Breast epithelium (tissue), 4 donors: ENCODE measurements around the gene PTBP1. TPM values are rescaled to one million over a fixed set of nuclear protein-coding genes. Genes with fewer than 3 reads are reported as not detected.

Experiments used
- DNase-seq, 2 donors: peaks; one replicate each; pipeline ENCODE4 v3.0.0-alpha.2; 2019; ENCODE audit warnings: low spot score in 2 of 2
- H3K27ac ChIP-seq, 2 donors: fragments of 200-600 bp; sonication (generic) in 1 of 2; one replicate each; pipeline ENCODE4 v1.5.1; 2016 to 2019; ENCODE audit warnings: mild to moderate bottlenecking in 1 of 2
- H3K27me3 ChIP-seq, 2 donors: fragments of 200-600 bp; sonication (generic) in 1 of 2; one replicate each; pipeline versions ENCODE4 v1.5.1 to v1.6.0; 2017 to 2019; ENCODE audit warnings: control low read depth in 1 of 2, mild to moderate bottlenecking in 1 of 2
- H3K36me3 ChIP-seq: fragments of 200-600 bp; one replicate; pipeline ENCODE4 v1.5.1; 2019
- H3K4me1 ChIP-seq, 2 donors: fragments of 200-600 bp; sonication (generic); one replicate each; pipeline ENCODE4 v1.5.1; 2016 to 2019; ENCODE audit warnings: control low read depth in 1 of 2
- H3K4me3 ChIP-seq, 3 donors: fragments of 200-600 bp; sonication (generic); 1 replicate in 2 of 3; 2 replicates in 1 of 3; pipeline ENCODE4 v1.5.1; 2016 to 2019; ENCODE audit warnings: mild to moderate bottlenecking in 3 of 3, moderate library complexity in 2 of 3
- H3K9me3 ChIP-seq, 2 donors: fragments of 200-600 bp; sonication (generic) in 1 of 2; one replicate each; pipeline ENCODE4 v1.5.1; 2016 to 2019; ENCODE audit warnings: control low read depth in 1 of 2
- POLR2A ChIP-seq: fragments of 450-650 bp; IDR thresholded peaks from one replicate; pipeline ENCODE4 v1.6.1; 2016; ENCODE audit warnings: antibody characterized with exemption, mild to moderate bottlenecking, moderate library complexity
- POLR2AphosphoS5 ChIP-seq, 3 donors: sonication (generic); formaldehyde crosslinking; IDR thresholded peaks; one replicate each; pipeline ENCODE4 v1.6.1; 2017; ENCODE audit warnings: antibody characterized with exemption in 3 of 3
- intact Hi-C: fragments of 100-400 bp; cut with DNase I; formaldehyde crosslinking; loops from one replicate; pipeline ENCODE4 v1.15.1; 2023; ENCODE audit warnings: low total_unique reads
- total RNA-seq, 3 donors: library from RNA; depleted of rRNA; stranded (reverse); fragments of >200 nt; gene quantifications; one replicate each; pipeline ENCODE4 v1.1.0, GENCODE V29; 2016
- TF ChIP-seq, protein P1 (sequence below), 3 donors: fragments of 450-650 bp; IDR thresholded peaks; one replicate each; pipeline ENCODE4 v1.5.1; 2016 to 2017; ENCODE audit warnings: antibody characterized with exemption in 3 of 3, mild to moderate bottlenecking in 3 of 3, moderate library complexity in 3 of 3

The PTBP1 gene
- total RNA-seq, 3 donors from 2014 or later = 92.0 to 147 (median 131) TPM

DNA sequence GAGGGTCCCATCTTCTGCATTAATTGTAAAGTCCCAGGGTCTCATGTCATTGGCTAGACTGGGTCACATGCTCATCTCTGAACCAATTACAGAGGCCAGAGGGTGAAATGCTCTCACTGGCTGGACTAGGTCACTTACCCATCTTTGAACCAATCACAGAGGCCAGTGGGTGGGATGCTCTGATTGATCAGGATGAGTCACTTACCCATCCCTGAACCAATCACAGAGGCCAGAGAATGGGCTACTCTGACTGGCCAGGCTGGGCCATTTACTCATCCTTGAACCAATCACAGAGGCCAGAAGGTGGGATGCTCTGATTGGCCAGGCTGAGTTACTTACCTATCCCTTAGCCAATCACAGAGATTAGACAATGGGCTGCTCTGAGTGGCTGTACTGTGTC is 41.0 kb upstream of the PTBP1 start:
- DNase-seq = no peak
- no peaks in the 10 kb centered on the region for H3K4me1 ChIP-seq
- no peaks in the 10 kb centered on the region for H3K27me3 ChIP-seq
- no peak overlapping the region for H3K4me3 ChIP-seq
- TF ChIP-seq, protein P1, sequence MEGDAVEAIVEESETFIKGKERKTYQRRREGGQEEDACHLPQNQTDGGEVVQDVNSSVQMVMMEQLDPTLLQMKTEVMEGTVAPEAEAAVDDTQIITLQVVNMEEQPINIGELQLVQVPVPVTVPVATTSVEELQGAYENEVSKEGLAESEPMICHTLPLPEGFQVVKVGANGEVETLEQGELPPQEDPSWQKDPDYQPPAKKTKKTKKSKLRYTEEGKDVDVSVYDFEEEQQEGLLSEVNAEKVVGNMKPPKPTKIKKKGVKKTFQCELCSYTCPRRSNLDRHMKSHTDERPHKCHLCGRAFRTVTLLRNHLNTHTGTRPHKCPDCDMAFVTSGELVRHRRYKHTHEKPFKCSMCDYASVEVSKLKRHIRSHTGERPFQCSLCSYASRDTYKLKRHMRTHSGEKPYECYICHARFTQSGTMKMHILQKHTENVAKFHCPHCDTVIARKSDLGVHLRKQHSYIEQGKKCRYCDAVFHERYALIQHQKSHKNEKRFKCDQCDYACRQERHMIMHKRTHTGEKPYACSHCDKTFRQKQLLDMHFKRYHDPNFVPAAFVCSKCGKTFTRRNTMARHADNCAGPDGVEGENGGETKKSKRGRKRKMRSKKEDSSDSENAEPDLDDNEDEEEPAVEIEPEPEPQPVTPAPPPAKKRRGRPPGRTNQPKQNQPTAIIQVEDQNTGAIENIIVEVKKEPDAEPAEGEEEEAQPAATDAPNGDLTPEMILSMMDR (IDR thresholded peaks at IDR 0.05) = no peak
- no peak for TF ChIP-seq POLR2AphosphoS5 (IDR thresholded peaks at IDR 0.05)
- TF ChIP-seq POLR2A = no peak
- H3K27ac ChIP-seq = no peak overlapping the region
- peaks cover 10 to 11% of the 10 kb centered on the region in 2 donors for H3K9me3 ChIP-seq
- intact Hi-C loops = loop anchor here (10.0 kb wide), 1 partner anchor 229 kb away; the partner anchor contains the start of gene WDR18
- H3K36me3 ChIP-seq = no peaks in the 10 kb centered on the region

DNA sequence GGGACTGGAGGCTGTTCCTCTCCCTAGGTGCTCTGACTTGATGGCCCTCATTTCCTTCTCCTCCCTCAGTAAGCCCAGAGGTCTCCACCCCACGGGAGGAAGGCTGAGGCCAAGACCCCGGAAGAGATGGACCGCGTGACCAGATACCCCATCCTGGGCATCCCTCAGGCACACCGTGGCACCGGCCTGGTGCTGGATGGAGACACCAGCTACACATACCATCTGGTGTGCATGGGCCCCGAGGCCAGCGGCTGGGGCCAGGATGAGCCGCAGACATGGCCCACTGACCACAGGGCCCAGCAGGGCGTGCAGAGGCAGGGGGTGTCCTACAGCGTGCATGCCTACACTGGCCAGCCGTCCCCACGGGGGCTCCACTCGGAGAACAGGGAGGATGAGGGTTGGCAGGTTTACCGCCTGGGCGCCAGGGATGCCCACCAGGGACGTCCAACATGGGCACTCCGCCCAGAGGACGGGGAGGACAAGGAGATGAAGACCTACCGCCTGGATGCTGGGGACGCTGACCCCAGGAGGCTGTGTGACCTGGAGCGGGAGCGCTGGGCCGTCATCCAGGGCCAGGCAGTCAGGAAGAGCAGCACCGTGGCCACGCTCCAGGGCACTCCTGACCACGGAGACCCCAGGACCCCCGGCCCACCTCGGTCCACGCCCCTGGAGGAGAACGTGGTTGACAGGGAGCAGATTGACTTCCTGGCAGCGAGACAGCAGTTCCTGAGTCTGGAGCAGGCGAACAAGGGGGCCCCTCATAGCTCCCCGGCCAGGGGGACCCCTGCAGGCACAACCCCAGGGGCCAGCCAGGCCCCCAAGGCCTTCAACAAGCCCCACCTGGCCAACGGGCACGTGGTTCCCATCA is 40.2 kb upstream of the PTBP1 start:
- intact Hi-C loops = loop anchor here (10.0 kb wide), 1 partner anchor 228 kb away; the partner anchor contains the start of gene WDR18

DNA sequence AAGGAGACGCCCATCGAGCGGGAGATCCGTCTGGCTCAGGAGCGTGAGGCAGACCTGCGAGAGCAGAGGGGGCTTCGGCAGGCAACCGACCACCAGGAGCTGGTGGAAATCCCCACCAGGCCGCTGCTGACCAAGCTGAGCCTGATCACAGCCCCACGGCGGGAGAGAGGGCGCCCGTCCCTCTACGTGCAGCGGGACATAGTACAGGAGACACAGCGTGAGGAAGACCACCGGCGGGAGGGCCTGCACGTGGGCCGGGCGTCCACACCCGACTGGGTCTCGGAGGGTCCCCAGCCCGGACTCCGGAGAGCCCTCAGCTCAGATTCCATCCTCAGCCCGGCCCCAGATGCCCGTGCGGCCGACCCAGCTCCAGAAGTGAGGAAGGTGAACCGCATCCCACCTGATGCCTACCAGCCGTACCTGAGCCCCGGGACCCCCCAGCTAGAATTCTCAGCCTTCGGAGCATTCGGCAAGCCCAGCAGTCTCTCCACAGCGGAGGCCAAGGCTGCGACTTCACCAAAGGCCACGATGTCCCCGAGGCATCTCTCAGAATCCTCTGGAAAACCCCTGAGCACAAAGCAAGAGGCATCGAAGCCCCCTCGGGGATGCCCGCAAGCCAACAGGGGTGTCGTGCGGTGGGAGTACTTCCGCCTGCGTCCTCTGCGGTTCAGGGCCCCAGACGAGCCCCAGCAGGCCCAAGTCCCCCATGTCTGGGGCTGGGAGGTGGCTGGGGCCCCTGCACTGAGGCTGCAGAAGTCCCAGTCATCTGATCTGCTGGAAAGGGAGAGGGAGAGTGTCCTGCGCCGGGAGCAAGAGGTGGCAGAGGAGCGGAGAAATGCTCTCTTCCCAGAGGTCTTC is 39.2 kb upstream of the PTBP1 start:
- H3K27me3 ChIP-seq = no peaks in the 10 kb centered on the region
- H3K4me1 ChIP-seq = no peaks in the 10 kb centered on the region
- no peak for TF ChIP-seq POLR2AphosphoS5 (IDR thresholded peaks at IDR 0.05)
- peaks cover 10 to 11% of the 10 kb centered on the region in 2 donors for H3K9me3 ChIP-seq
- DNase-seq = no peak
- intact Hi-C loops = loop anchor here (10.0 kb wide), 1 partner anchor 227 kb away; the partner anchor contains the start of gene WDR18
- no peak overlapping the region for H3K4me3 ChIP-seq
- H3K27ac ChIP-seq = no peak overlapping the region
- H3K36me3 ChIP-seq = no peaks in the 10 kb centered on the region

More for the DNA sequence above, 40.2 kb upstream of the PTBP1 start:
- Histone ChIP-seq H3K27me3 (no peaks in the 10 kb centered on the region), H3K27ac (no peak overlapping the region), H3K36me3 (no peaks in the 10 kb centered on the region), H3K9me3 (peaks cover 10 to 11% of the 10 kb centered on the region in 2 donors), H3K4me3 (no peak overlapping the region), H3K4me1 (no peaks in the 10 kb centered on the region)
- no peak for DNase-seq
- no peak for TF ChIP-seq POLR2A
- TF ChIP-seq POLR2AphosphoS5 (IDR thresholded peaks at IDR 0.05) = no peak

DNA sequence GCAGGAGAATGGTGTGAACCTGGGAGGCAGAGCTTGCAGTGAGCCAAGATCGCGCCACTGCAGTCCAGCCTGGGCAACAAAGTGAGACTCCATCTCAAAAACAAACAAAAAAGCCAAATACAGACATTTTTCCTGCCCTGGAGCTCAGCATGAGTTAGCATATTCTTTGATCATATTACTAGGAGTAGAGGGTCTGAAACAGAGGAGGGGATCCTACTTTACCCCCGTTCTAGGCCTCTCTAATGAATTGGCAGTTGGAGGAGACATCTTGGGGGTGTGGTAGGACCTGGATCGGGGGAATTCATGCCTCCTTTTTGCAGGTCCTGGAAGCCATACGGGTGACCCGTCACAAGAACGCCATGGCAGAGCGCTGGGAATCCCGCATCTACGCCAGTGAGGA is 34.1 kb upstream of the PTBP1 start:
- TF ChIP-seq POLR2AphosphoS5 (IDR thresholded peaks at IDR 0.05) (no peak), POLR2A (no peak)
- TF ChIP-seq, protein P1 (IDR thresholded peaks at IDR 0.05) = no peak
- intact Hi-C loops = no loop called here
- no peak overlapping the region for H3K27ac ChIP-seq
- no peak overlapping the region for H3K4me3 ChIP-seq
- peaks cover 9 to 10% of the 10 kb centered on the region in 2 donors for H3K9me3 ChIP-seq
- no peaks in the 10 kb centered on the region for H3K4me1 ChIP-seq
- no peaks in the 10 kb centered on the region for H3K27me3 ChIP-seq
- H3K36me3 ChIP-seq = no peaks in the 10 kb centered on the region
- no peak for DNase-seq

DNA sequence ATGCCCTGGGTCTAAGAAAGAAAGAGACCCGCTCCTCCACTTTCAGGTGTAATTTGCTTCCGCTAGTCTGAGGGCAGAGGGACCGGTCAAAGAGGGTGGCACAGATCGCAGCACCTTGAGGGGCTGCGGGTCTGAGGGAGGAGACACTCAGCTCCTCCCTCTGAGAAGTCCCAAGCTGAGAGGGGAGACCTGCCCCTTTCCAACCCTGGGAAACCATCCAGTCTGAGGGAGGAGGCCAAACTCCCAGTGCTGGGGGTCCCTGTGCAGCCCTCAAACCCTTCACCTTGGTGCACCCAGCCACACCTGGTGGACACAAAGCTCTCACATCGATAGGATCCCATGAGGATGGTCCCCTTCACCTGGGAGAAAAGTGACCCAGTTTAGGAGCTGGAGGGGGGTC is 33.4 kb upstream of the PTBP1 start:
- TF ChIP-seq POLR2A = no peak
- TF ChIP-seq POLR2AphosphoS5 (IDR thresholded peaks at IDR 0.05) = no peak
- TF ChIP-seq, protein P1 (IDR thresholded peaks at IDR 0.05) = no peak
- no peak for DNase-seq
- intact Hi-C loops = no loop called here

More for the DNA sequence above, 33.4 kb upstream of the PTBP1 start:
- H3K27me3 ChIP-seq = no peaks in the 10 kb centered on the region
- no peaks in the 10 kb centered on the region for H3K4me1 ChIP-seq
- H3K27ac ChIP-seq = no peak overlapping the region
- peaks cover 2 to 3% of the 10 kb centered on the region in 2 donors for H3K9me3 ChIP-seq
- no peaks in the 10 kb centered on the region for H3K36me3 ChIP-seq
- H3K4me3 ChIP-seq = no peak overlapping the region
